Osteoblast (primary cell): ENCODE measurements around the gene SELPLG. TPM values are rescaled to one million over a fixed set of nuclear protein-coding genes. Genes with fewer than 3 reads are reported as not detected.

Experiments
- DNase-seq: peaks from one replicate; pipeline ENCODE4 v3.0.0; 2011; ENCODE audit warnings: low spot score, mixed read lengths; ENCODE audit not compliant: insufficient read length; ENCODE audit errors: missing footprints
- H2AFZ ChIP-seq: 2 replicates; pipeline ENCODE4 v1.6.0; 2011; ENCODE audit warnings: mild to moderate bottlenecking, low read length
- H3K27ac ChIP-seq: 2 replicates; pipeline ENCODE4 v1.5.1; 2011; ENCODE audit warnings: mild to moderate bottlenecking, low read depth, low read length, moderate library complexity
- H3K27me3 ChIP-seq: 2 replicates; pipeline ENCODE4 v1.6.0; 2012; ENCODE audit warnings: mild to moderate bottlenecking, control low read depth, inconsistent platforms, low read length, moderate library complexity; ENCODE audit not compliant: insufficient read depth
- H3K36me3 ChIP-seq: 2 replicates; pipeline ENCODE4 v1.5.1; 2011; ENCODE audit warnings: mild to moderate bottlenecking, low read length, control low read depth, moderate library complexity; ENCODE audit not compliant: insufficient read depth
- H3K4me1 ChIP-seq: 2 replicates; pipeline ENCODE4 v1.5.1; 2011; ENCODE audit warnings: mild to moderate bottlenecking, low read length, control low read depth, moderate library complexity; ENCODE audit not compliant: insufficient read depth
- H3K4me2 ChIP-seq: 2 replicates; pipeline ENCODE4 v1.6.0; 2011; ENCODE audit warnings: mild to moderate bottlenecking, low read length; ENCODE audit not compliant: insufficient read depth
- H3K4me3 ChIP-seq: fragments of 200-600 bp; sonication (generic); 3 replicates; pipeline ENCODE4 v1.5.1; 2012; ENCODE audit warnings: mild to moderate bottlenecking, low read length, inconsistent platforms; ENCODE audit not compliant: insufficient read depth
- H3K79me2 ChIP-seq: 2 replicates; pipeline ENCODE4 v1.6.0; 2012; ENCODE audit warnings: mild to moderate bottlenecking, low read length, control low read depth, inconsistent platforms; ENCODE audit not compliant: insufficient read depth
- H3K9me3 ChIP-seq: 2 replicates; pipeline ENCODE4 v1.5.1; 2011; ENCODE audit warnings: low read depth, low read length, control low read depth
- H4K20me1 ChIP-seq: 2 replicates; pipeline ENCODE4 v1.6.0; 2012; ENCODE audit warnings: mild to moderate bottlenecking, low read length, control low read depth; ENCODE audit not compliant: insufficient read depth
- CTCF ChIP-seq: IDR thresholded peaks from 2 replicates; pipeline ENCODE4 v1.5.1; 2011; ENCODE audit warnings: mild to moderate bottlenecking, low read depth, low read length, moderate library complexity; ENCODE audit errors: extremely low read depth
- small RNA-seq: library from RNA; depleted of rRNA; stranded (forward); fragments of <200 nt; gene quantifications from one replicate; pipeline ENCODE3, GENCODE V24; 2012
- total RNA-seq: library from RNA; depleted of rRNA; stranded (reverse); fragments of >200 nt; gene quantifications from 2 replicates; pipeline ENCODE4 v1.2.3, GENCODE V29; 2012

The SELPLG gene
- total RNA-seq, 1 donor = 1.1 TPM

GRCh38 chr12:108572166-108572790 is 61.4 kb downstream of the SELPLG start:
- Histone ChIP-seq H3K79me2 (no peaks in the 10 kb centered on the region), H3K4me2 (no peak overlapping the region), H3K36me3 (peaks cover 17% of the 10 kb centered on the region), H3K4me3 (no peak overlapping the region), H3K27me3 (no peaks in the 10 kb centered on the region), H3K9me3 (no peaks in the 10 kb centered on the region), H3K27ac (no peak overlapping the region), H2AFZ (no peak overlapping the region), H4K20me1 (no peaks in the 10 kb centered on the region), H3K4me1 (peaks cover 11% of the 10 kb centered on the region)
- DNase-seq = no peak
- TF ChIP-seq CTCF = no peak

Small RNA genes within 50 kb of the gene (small RNA-seq; reads per million reads assigned to genes)
- not detected for gene RNU7-169P

Other genes starting within 250 kb of the SELPLG start
- gene FICD, start 118.6 kb downstream of the SELPLG start, total RNA-seq = 5.4 and 7.7 TPM in 2 replicates
- gene SART3, start 72.7 kb downstream of the SELPLG start, total RNA-seq = 39.8 and 57.9 TPM in 2 replicates
- 166 and 184 TPM in 2 replicates for gene ISCU, start 71.3 kb downstream of the SELPLG start, total RNA-seq
- 359 and 362 TPM in 2 replicates for gene TMEM119, start 35.8 kb downstream of the SELPLG start, total RNA-seq
- 228 and 261 TPM in 2 replicates for gene CORO1C, start 97.6 kb upstream of the SELPLG start, total RNA-seq
- gene SSH1, start 223.7 kb upstream of the SELPLG start, total RNA-seq = 31.8 and 34.2 TPM in 2 replicates
- not detected in 2 replicates for gene DAO, start 246.2 kb upstream of the SELPLG start, total RNA-seq